ENCODE data around the gene TKFC.

Gene TKFC

GRCh38 chr11:61332797-61333549, at the start of gene TKFC, which contains the start of gene DDB1:
TSS of gene TKFC (plus strand) at chr11:61333228. CDS start at chr11:61334729, 1,501 bp downstream.
TSS of gene DDB1 (minus strand) at chr11:61333105. CDS start at chr11:61332968, 137 bp downstream.
- peak within 1 kb of the TSS; percentile 94 for H3K27ac ChIP-seq
- TF ChIP-seq CTCF (conservative IDR thresholded peaks at IDR 0.05): no peak
- TF ChIP-seq ZFX (IDR thresholded peaks at IDR 0.05): peak; percentile 80; the same call in 1 of the 2 replicates

GRCh38 chr11:61283613-61284012, 49.4 kb upstream of the TKFC start:
- no peak for TF ChIP-seq CTCF (conservative IDR thresholded peaks at IDR 0.05)
- no peak for TF ChIP-seq ZFX (IDR thresholded peaks at IDR 0.05)
- no peak overlapping the region for H3K27ac ChIP-seq

GRCh38 chr11:61287338-61287977, 45.6 kb upstream of the TKFC start:
- TF ChIP-seq CTCF (conservative IDR thresholded peaks at IDR 0.05) (no peak), ZFX (IDR thresholded peaks at IDR 0.05) (no peak)

GRCh38 chr11:61290905-61291690, 41.9 kb upstream of the TKFC start:
- no peak overlapping the region for H3K27ac ChIP-seq
- TF ChIP-seq ZFX (IDR thresholded peaks at IDR 0.05) (no peak), CTCF (conservative IDR thresholded peaks at IDR 0.05) (no peak)

More at GRCh38 chr11:61287338-61287977, 45.6 kb upstream of the TKFC start:
- H3K27ac ChIP-seq: no peak overlapping the region

- H3K27ac ChIP-seq: no peak overlapping the region
- TF ChIP-seq CTCF (conservative IDR thresholded peaks at IDR 0.05): no peak
- TF ChIP-seq ZFX (IDR thresholded peaks at IDR 0.05): no peak
Observed at GRCh38 chr11:61292356-61292755, 40.7 kb upstream of the TKFC start.

- peak overlapping the region; percentile 50 for H3K27ac ChIP-seq
- TF ChIP-seq ZFX (IDR thresholded peaks at IDR 0.05): no peak
- no peak for TF ChIP-seq CTCF (conservative IDR thresholded peaks at IDR 0.05)
Observed at GRCh38 chr11:61293867-61294716, 38.9 kb upstream of the TKFC start.
